ENCODE measurements around the gene RHO.
"Not testable (repeated sequence)": the region's sequence is repeated elsewhere in the genome, so short reads cannot be mapped to it uniquely, and the experiment has no call there.

Gene RHO

DNA sequence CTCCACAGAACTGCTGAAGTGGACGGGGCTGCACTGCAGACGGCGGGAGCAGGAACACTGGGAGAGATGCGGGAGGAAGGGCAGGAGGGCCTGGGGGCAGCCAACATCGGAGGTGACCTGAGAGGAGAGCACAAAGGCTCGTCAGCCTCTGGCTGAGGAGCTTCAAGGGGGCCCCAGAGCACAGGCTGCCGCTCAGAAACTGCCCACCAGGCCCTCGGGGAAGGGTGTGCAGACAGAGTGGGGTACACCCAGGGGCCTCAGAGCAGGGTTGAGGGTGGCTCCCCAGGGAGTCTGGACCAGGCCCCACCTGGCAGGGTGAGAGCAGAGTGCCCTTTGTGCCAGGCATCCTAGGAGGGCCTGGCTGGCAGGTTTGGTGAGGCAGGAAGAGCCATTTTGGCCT, 14.7 kb upstream of the RHO start:
- TF ChIP-seq, protein P1, sequence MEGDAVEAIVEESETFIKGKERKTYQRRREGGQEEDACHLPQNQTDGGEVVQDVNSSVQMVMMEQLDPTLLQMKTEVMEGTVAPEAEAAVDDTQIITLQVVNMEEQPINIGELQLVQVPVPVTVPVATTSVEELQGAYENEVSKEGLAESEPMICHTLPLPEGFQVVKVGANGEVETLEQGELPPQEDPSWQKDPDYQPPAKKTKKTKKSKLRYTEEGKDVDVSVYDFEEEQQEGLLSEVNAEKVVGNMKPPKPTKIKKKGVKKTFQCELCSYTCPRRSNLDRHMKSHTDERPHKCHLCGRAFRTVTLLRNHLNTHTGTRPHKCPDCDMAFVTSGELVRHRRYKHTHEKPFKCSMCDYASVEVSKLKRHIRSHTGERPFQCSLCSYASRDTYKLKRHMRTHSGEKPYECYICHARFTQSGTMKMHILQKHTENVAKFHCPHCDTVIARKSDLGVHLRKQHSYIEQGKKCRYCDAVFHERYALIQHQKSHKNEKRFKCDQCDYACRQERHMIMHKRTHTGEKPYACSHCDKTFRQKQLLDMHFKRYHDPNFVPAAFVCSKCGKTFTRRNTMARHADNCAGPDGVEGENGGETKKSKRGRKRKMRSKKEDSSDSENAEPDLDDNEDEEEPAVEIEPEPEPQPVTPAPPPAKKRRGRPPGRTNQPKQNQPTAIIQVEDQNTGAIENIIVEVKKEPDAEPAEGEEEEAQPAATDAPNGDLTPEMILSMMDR (IDR thresholded peaks at IDR 0.05; ENCODE audit: insufficient read depth, low read depth, low read length, missing control alignments) = no peak
- no peak overlapping the region for H3K4me3 ChIP-seq (ENCODE audit: low read depth, low read length)
- DNase-seq (ENCODE audit: low read depth) = no peak

DNA sequence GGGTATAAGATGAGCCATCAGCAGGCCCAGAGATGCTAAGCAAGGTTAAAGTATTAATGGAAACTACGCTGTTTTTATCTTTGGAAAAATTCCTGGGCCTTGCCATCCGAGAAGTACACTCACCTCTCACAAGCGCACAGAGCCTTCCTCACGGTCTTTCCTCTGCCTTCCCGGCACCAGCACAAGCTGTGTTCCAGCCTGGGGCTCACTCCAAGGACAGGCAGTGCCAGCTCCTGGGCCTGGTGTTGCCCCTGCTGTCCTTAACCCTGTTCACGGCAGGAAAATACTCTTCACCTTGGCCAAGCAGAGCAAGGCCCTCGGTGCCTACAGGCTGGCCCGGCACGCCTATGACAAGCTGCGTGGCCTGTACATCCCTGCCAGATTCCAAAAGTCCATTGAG, 14.3 kb upstream of the RHO start:
- H3K4me3 ChIP-seq (ENCODE audit: low read depth, low read length) = no peak overlapping the region
- TF ChIP-seq, protein P1 (IDR thresholded peaks at IDR 0.05; ENCODE audit: insufficient read depth, low read depth, low read length, missing control alignments) = no peak
- no peak for DNase-seq (ENCODE audit: low read depth)

DNA sequence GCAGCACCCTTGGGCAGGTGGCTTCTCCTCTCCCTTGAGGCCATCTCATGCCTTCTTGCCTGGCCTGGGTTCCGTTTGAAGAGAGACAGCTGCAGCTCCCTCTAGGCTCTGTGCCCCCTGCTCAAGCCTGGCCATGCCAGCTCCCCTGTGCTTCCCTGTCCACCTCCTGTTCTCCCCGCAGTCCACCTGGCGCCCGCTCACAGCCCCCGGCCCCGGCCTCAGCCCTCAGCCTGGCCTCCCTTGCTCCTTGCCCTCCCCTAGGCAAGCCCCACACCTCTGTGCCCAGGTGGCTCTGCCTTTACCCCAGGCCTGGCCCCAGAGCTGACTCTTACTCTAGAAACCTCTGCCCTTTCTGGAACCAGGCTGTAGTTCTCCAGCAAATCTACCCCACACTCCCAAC, 13.9 kb upstream of the RHO start:
- no peak overlapping the region for H3K4me3 ChIP-seq (ENCODE audit: low read depth, low read length)
- TF ChIP-seq, protein P1 (IDR thresholded peaks at IDR 0.05; ENCODE audit: insufficient read depth, low read depth, low read length, missing control alignments) = no peak
- DNase-seq (ENCODE audit: low read depth) = no peak

DNA sequence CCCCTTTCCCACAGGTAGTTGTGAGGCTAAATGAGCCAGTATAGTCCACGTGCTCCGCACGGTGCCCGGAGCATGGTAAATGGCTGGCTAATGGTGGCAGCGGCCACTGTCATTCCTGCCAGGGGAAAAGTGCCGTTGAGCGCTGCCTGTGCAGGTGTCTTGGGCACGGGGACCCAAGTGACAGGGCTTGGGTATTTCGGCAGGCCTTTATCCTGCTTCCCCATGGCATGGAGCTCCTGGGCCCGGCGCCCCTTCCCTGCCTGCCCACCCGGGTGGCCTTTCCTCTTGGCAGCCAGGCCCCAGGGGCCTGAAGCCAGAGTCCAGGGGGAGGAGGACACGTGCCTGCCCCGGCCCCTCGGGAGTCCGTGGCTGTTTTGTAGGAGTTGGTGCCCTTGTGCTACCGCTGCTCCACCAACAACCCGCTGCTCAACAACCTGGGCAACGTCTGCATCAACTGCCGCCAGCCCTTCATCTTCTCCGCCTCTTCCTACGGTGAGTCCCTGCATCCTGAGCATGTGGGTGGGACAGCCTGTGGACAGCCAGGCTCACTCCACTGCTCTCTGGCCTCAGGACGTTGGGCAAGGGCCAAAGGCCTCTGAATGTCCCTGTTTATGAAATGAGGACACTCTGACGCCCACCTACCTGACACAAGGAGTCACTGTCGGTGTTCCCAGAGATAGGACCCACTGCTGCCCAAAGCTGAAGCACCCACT, 13.2 kb upstream of the RHO start:
- H3K4me3 ChIP-seq (ENCODE audit: low read depth, low read length); DNase-seq (ENCODE audit: low read depth): not testable (repeated sequence)

DNA sequence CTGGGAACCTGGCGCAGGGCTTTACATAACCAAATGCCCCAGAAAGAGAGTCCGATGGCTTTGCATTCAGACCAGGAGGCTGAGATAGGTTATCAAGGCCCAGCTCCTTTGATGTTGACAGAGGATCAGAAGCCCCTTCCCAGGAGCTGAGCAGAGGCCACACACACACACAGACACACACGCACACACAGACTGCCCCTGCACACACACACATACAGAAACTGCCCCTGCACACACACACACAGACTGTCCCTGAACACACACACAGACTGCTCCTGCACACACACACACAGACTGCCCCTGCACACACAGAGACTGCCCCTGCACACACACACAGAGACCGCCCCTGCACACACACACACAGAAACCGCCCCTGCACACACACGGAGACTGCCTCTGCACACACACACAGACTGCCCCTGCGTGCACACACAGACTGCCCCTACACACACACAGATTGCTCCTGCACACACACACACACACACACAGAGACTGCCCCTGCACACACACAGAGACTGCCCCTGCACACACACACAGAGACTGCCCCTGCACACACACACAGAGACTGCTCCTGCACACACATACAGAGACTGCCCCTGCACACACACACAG, 12.5 kb upstream of the RHO start:
- H3K4me3 ChIP-seq (ENCODE audit: low read depth, low read length); DNase-seq (ENCODE audit: low read depth): not testable (repeated sequence)

DNA sequence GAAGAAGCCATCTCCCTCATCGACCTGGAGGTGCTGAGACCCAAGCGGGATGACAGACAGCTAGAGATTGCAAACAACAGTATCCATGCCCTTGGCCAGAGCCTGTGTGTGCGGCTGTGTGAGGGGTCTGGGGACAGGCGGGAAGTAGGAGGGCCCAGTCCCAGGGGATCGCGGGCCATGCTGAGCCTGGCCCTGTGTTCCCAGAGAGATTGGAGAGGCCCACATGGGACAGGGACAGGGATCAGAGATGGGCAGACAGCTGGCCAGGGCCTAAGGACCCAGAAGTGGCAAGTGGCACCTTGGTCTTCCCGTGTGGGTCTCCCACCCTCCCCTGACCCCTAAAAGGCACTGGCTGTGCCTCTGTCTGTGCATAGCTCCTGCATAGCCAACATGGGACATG, 10.9 kb upstream of the RHO start:
- H3K4me3 ChIP-seq (ENCODE audit: low read depth, low read length) = no peak overlapping the region
- DNase-seq (ENCODE audit: low read depth) = no peak
- TF ChIP-seq, protein P1 (IDR thresholded peaks at IDR 0.05; ENCODE audit: insufficient read depth, low read depth, low read length, missing control alignments) = no peak

DNA sequence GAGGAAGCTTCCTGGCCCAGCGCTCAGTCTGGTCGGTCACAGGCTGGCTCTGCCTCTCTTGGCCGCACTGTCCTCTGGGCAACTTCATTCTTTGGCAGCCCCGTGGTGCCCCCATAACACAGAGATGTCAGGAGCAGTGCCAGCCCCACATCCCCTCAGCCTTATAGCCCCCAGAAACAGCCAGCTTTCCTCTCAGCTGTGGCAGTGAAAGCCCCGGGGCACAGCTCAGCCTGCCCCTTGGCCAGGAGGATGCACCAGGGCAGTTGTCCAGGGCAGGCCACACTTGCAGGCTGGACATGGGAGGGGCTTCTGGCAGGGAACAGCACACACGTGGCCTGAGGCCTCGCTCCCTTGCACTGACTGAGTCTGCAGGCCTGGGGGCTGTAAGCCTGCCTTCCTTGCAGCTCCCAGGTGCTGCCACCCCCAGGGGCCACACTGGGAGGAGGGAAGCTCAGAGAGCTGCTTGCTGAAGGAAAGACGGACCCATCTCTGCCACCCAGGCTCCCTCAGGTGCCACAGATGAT, 10.3 kb upstream of the RHO start:
- no peak overlapping the region for H3K4me3 ChIP-seq (ENCODE audit: low read depth, low read length)
- DNase-seq (ENCODE audit: low read depth) = no peak
- TF ChIP-seq, protein P1 (IDR thresholded peaks at IDR 0.05; ENCODE audit: insufficient read depth, low read depth, low read length, missing control alignments) = no peak

DNA sequence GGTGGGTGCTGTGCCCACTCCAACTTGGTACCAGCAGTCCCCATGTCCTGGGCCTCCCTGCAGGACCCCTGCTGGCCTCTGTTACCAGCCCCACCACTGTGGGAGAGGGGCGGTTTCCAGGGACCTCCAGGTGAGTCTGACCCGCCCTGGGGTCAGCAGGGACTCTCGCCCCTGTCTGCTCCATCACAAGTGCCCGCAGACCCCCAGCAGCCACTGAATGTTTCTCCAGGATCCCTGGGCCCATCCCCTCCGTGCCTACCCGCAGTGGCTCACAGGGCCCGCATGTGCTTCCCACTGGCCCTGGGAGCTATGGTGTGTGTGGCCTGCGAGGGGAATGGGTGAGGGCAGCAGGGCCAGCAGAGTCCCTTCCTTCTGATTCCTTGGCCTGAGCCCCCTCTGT, 9.9 kb upstream of the RHO start:
- no peak overlapping the region for H3K4me3 ChIP-seq (ENCODE audit: low read depth, low read length)
- DNase-seq (ENCODE audit: low read depth) = no peak
- TF ChIP-seq, protein P1 (IDR thresholded peaks at IDR 0.05; ENCODE audit: insufficient read depth, low read depth, low read length, missing control alignments) = no peak

All from GM12865 (cell line).